Activated CD8-positive, alpha-beta T cell treated with anti-CD3 and anti-CD28 coated beads, Interleukin-2, amount 10 ng/mL, durations not matched to agents 7 days and 5 days (primary cell): ENCODE measurements around the gene PPAN. TPM values are rescaled to one million over a fixed set of nuclear protein-coding genes. Genes with fewer than 3 reads are reported as not detected.

Experiments
- ATAC-seq: fragments of 150-1000 bp; cut with Tn5 transposase; one replicate; pipeline ENCODE4 v1.10.0; 2021; ENCODE audit warnings: moderate library complexity
- CTCF ChIA-PET: fragments of 350-600 bp; sonication (Branson Sonifier 250); formaldehyde crosslinking; loops from one replicate; lab custom pipeline; 2021; ENCODE audit warnings: antibody characterized with exemption; lab: Charles Lee
- POLR2A ChIA-PET: fragments of 350-600 bp; sonication (Branson Sonifier 250); formaldehyde crosslinking; loops from one replicate; lab custom pipeline; 2021; ENCODE audit warnings: antibody characterized with exemption; lab: Charles Lee
- DNase-seq: peaks from one replicate; pipeline ENCODE4 v3.0.0-alpha.2; 2020
- H3K27ac Mint-ChIP-seq: one replicate; pipeline ENCODE4 v1.8.0; 2021; ENCODE audit warnings: mild to moderate bottlenecking, mixed read lengths
- H3K27me3 Mint-ChIP-seq: one replicate; pipeline ENCODE4 v1.8.0; 2021; ENCODE audit warnings: low read depth, mixed read lengths
- H3K36me3 Mint-ChIP-seq: one replicate; pipeline ENCODE4 v1.8.0; 2021; ENCODE audit warnings: low read depth, mixed read lengths
- H3K4me1 Mint-ChIP-seq: one replicate; pipeline ENCODE4 v1.8.0; 2021; ENCODE audit warnings: low read depth, mixed read lengths
- H3K4me3 Mint-ChIP-seq: one replicate; pipeline ENCODE4 v1.8.0; 2021; ENCODE audit warnings: mild to moderate bottlenecking, mixed read lengths
- H3K9me3 Mint-ChIP-seq: one replicate; pipeline ENCODE4 v1.8.0; 2022; ENCODE audit warnings: mixed read lengths; ENCODE audit not compliant: insufficient read depth
- total RNA-seq, 2 experiments: library from RNA; stranded (reverse); gene quantifications; one replicate each; pipeline ENCODE4 v1.2.3, GENCODE V29; 2021

Gene PPAN, protein sequence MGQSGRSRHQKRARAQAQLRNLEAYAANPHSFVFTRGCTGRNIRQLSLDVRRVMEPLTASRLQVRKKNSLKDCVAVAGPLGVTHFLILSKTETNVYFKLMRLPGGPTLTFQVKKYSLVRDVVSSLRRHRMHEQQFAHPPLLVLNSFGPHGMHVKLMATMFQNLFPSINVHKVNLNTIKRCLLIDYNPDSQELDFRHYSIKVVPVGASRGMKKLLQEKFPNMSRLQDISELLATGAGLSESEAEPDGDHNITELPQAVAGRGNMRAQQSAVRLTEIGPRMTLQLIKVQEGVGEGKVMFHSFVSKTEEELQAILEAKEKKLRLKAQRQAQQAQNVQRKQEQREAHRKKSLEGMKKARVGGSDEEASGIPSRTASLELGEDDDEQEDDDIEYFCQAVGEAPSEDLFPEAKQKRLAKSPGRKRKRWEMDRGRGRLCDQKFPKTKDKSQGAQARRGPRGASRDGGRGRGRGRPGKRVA
- 100 to 1,000 TPM; 107 to 121 TPM for total RNA-seq

DNA sequence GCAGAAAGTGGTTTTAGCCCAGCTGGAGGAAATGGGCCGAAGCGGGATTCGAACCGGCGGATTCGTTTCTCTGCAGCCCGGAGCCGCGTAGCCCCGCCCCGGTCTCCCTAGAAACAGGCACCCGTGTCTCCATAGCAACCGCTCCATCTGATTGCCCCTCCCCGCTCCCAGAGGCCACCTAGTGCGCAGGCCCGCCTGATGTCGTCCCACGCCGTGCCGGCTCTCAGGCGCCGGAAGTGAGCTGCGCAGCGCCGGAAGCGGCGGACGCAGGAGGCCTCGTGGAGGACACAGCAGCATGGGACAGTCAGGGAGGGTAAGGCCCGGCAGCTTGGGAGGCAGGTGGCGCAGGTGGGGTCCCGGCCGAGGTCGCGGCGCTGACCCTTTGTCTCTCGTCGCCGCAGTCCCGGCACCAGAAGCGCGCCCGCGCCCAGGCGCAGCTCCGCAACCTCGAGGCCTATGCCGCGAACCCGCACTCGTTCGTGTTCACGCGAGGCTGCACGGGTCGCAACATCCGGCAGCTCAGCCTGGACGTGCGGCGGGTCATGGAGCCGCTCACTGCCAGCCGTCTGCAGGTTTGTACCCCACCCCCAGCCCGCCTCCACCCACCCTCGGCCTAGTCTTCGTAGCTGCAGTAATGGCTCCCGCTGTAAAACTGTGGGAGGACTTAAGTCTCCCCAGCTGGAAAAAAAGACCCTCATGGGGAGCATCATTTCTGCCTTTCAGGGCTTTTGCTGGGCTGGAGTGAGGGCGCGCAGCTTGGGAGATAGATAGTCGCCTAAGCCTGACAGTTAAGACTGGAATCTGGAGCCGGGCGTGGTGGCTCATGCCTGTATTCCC, at the start of gene PPAN:
Gene PPAN, plus strand, starts transcription at position 263 of the 837 bp plus-strand sequence. Its CDS starts 33 bp downstream, at position 296.
- DNase-seq: peak; percentile 99
- H3K4me3 Mint-ChIP-seq: peak within 1 kb of the TSS; percentile 84
- H3K27ac Mint-ChIP-seq: peak within 1 kb of the TSS; percentile 96
- CTCF ChIA-PET: interaction anchor here (0.8 to 11.3 kb wide), 7 partner anchors 8 to 318 kb away, joined by 3 to 135 read pairs (median 4); partner anchors contain the start of gene EIF3G
- H3K27me3 Mint-ChIP-seq: no peaks in the 10 kb centered on the region
- H3K9me3 Mint-ChIP-seq: no peaks in the 10 kb centered on the region
- POLR2A ChIA-PET: interaction anchor here (0.5 to 9.4 kb wide), 5 partner anchors 9 to 88 kb away, joined by 3 to 92 read pairs (median 4); partner anchors contain the start of gene EIF3G
- peaks cover 42% of the 10 kb centered on the region for H3K36me3 Mint-ChIP-seq
- peak; percentile 77 for ATAC-seq
- H3K4me1 Mint-ChIP-seq: peaks cover 78% of the 10 kb centered on the region

DNA sequence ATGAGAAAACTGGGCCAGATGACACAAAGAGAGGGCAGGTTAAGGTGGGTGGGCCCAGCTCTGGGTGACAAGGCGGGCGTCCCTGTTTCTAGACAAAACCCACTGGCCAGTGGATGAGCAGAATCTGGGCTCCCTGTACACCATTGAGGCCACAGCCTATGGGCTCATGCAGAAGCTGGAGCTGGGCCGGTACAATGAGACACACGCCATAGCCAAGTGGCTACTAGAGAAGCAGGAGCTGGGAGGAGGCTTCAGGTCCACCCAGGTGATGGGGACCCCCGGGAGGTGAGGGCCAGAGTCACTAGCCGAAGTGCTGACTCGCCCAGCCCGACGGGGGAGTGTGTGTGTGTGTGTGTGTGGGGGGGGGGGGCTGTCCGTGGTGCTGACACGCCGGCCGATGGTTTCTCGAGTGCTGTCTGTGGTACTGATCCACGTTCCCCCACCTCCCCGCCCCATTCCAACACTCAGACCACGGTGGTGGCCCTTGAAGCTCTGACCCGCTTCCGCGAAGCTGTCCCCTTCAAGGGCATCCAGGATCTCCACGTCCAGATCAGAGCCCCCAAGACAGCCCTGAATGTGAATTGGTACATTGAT, 44.3 kb upstream of the PPAN start:
- DNase-seq: peak; percentile 28
- Mint-ChIP-seq H3K4me1 (no peaks in the 10 kb centered on the region), H3K27me3 (peaks cover 4% of the 10 kb centered on the region), H3K9me3 (no peaks in the 10 kb centered on the region), H3K4me3 (no peak overlapping the region), H3K36me3 (no peaks in the 10 kb centered on the region), H3K27ac (no peak overlapping the region)
- ChIA-PET CTCF (no interaction called here), POLR2A (no interaction called here)
- ATAC-seq: no peak

DNA sequence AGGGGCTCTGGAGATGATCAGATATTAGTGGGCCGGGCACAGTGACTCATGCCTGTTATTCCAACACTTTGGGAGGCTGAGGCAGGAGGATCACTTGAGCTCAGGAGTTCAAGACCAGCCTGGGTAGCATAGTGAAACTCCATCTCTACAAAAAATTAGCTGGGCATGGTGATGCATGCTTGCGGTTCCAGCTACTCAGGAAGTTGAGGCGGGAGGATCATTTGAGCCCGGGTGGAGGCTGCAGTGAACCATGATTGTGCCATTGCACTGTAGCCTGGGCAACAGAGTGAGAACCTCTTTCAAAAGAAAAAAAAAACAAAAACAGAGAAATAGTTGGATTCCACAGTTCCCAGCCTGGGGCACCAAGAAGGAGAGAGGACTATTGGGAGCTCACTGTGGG, 38.0 kb upstream of the PPAN start:
- ChIA-PET POLR2A (interaction anchor here (0.6 kb wide), 1 partner anchor 20 kb away, joined by 3 read pairs; no protein-coding TSS in a partner anchor), CTCF (no interaction called here)
- no peak overlapping the region for H3K4me3 Mint-ChIP-seq
- peak overlapping the region; percentile 35 for H3K27ac Mint-ChIP-seq
- no peak for DNase-seq
- peaks cover 13% of the 10 kb centered on the region for H3K4me1 Mint-ChIP-seq
- ATAC-seq: peak; percentile 33
- H3K27me3 Mint-ChIP-seq: peaks cover 2% of the 10 kb centered on the region
- H3K9me3 Mint-ChIP-seq: no peaks in the 10 kb centered on the region
- no peaks in the 10 kb centered on the region for H3K36me3 Mint-ChIP-seq

DNA sequence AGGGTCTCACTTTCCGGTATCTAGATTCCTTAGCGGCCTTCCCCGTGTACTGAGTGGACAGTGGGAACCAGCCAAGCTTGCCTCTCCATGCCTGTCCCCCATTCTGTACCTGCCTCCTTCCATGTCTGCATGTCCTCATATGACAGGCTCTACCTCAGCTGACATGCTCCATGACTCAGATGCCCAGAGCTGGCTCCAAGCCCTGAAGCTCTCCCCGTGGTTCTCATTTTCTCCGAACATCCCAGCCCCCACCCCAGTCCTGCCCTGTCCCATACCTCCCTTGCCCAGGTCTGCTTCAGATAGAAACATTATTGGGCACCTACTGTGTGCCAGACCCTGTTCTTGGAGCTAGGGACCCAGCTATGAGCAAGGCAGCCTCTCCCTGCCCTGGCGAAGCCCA, 37.1 kb upstream of the PPAN start:
- H3K4me1 Mint-ChIP-seq: peaks cover 13% of the 10 kb centered on the region
- H3K27ac Mint-ChIP-seq: no peak overlapping the region
- H3K4me3 Mint-ChIP-seq: no peak overlapping the region
- ChIA-PET POLR2A (no interaction called here), CTCF (no interaction called here)
- H3K36me3 Mint-ChIP-seq: no peaks in the 10 kb centered on the region
- no peaks in the 10 kb centered on the region for H3K27me3 Mint-ChIP-seq
- DNase-seq (no peak), ATAC-seq (no peak)
- no peaks in the 10 kb centered on the region for H3K9me3 Mint-ChIP-seq

DNA sequence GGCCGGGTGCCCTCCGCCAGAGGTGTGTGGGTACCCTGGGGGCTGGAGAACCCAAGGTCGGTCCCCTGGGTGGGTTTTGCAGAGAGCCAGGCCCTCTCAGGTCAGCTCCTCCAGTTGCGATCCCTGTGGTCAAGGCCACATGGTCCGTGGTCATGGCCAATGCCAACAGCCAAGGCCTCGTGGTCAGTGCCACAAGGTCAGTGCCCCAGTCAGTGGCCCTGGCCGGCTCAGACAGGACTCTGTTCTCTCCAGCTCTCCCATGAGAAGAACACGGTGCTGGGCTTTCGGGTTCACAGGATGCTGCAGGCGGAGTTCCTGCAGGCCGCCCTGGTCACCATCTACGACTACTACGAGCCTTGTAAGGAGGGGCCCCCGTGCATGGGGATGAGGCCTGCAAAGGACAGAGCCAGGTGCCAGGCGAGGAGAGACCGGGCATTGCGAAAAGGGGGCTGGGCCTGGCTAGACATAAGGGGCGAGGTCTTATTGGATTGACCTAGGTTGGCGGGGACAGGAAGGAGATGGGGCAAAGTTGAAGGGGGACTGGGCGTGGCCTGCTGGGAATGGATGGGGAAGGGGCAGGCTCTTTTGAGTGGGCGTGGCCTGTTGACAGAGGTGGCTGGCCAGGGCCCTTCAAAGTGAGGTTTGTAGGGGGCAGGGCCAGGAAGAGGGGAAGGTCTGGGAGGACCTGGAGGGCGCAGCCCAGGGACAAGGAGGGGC, 35.3 kb upstream of the PPAN start:
- no peak for ATAC-seq
- POLR2A ChIA-PET: no interaction called here
- CTCF ChIA-PET: no interaction called here

DNA sequence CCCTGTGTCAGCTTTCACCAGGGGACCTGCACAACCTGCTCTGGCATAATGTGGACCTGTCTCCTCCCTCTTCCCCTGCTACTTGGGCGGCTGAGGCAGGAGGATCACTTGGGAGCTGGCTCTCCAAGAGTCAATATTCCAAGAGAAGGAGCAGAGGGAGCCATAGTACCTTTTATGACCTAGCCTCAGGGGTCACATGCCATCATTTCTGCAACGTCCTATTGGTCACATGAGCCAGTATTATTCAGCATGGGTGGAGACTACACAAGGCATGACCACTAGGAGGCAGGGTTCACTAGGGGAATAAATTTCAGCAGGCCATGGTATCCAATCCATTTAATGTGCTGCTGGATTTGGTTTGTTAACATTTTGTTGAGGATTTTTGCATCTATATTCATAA, 32.0 kb upstream of the PPAN start:
- no peak overlapping the region for H3K27ac Mint-ChIP-seq
- H3K9me3 Mint-ChIP-seq: no peaks in the 10 kb centered on the region
- ChIA-PET POLR2A (no interaction called here), CTCF (interaction anchor here (0.9 kb wide), 1 partner anchor 9 kb away, joined by 4 read pairs; no protein-coding TSS in a partner anchor)
- peaks cover 12% of the 10 kb centered on the region for H3K27me3 Mint-ChIP-seq
- H3K36me3 Mint-ChIP-seq: no peaks in the 10 kb centered on the region
- ATAC-seq (peak; percentile 85), DNase-seq (peak; percentile 66)
- H3K4me3 Mint-ChIP-seq: no peak overlapping the region
- H3K4me1 Mint-ChIP-seq: peaks cover under 1% of the 10 kb centered on the region

More for the DNA sequence above, 35.3 kb upstream of the PPAN start:
- no peak overlapping the region for H3K4me3 Mint-ChIP-seq
- no peak overlapping the region for H3K27ac Mint-ChIP-seq
- H3K36me3 Mint-ChIP-seq: no peaks in the 10 kb centered on the region
- H3K27me3 Mint-ChIP-seq: no peaks in the 10 kb centered on the region
- H3K4me1 Mint-ChIP-seq: peaks cover 13% of the 10 kb centered on the region
- no peaks in the 10 kb centered on the region for H3K9me3 Mint-ChIP-seq
- DNase-seq: no peak

DNA sequence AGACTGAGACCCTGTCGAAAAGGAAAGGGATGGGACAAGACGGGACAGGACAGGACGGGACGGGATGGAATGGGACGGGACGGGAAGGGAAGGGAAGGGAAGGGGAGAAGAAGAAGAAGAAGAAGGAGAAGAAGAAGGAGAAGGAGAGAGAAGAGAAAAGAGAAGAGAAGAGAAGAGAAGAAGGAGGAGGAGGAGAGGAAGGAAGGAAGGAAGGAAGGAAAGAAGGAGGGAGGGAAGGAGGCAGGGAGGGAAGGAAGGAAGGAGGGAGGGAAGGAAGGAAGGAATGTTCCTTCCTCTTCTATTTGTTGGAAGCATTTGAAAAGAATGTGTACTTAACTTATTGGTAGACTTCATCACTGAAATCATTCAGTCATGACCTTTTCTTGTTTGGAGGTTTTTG, 29.6 kb upstream of the PPAN start:
- H3K27ac Mint-ChIP-seq: no peak overlapping the region
- CTCF ChIA-PET: no interaction called here

DNA sequence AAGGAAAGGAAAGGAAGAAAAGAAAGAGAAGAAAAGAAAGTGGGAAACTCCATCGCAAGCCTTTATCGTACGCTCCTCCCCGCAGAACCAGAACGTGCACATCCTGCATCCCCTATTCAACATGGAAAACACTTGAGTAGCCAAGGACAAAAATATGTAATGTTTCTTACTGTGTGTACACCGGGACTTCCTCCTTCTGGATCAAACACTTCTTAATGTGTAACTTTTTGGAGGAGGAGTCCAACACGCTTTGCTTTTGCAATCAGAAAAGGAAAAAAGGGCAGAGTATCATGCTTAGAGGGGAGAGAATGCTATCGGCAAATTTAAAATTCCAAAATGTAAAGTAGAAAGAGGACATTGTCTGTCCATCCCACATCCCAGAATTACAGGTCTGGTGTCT, 27.8 kb upstream of the PPAN start:
- no peak for ATAC-seq
- POLR2A ChIA-PET: no interaction called here
- CTCF ChIA-PET: no interaction called here
- no peaks in the 10 kb centered on the region for H3K4me1 Mint-ChIP-seq
- no peak for DNase-seq
- no peak overlapping the region for H3K27ac Mint-ChIP-seq
- peaks cover 12% of the 10 kb centered on the region for H3K27me3 Mint-ChIP-seq
- H3K4me3 Mint-ChIP-seq: no peak overlapping the region
- no peaks in the 10 kb centered on the region for H3K9me3 Mint-ChIP-seq
- H3K36me3 Mint-ChIP-seq: no peaks in the 10 kb centered on the region

More for the DNA sequence above, 29.6 kb upstream of the PPAN start:
- ATAC-seq: no peak
- Mint-ChIP-seq H3K4me1 (no peaks in the 10 kb centered on the region), H3K27me3 (peaks cover 12% of the 10 kb centered on the region), H3K36me3 (no peaks in the 10 kb centered on the region), H3K9me3 (no peaks in the 10 kb centered on the region), H3K4me3 (no peak overlapping the region)
- no peak for DNase-seq
- POLR2A ChIA-PET: no interaction called here

DNA sequence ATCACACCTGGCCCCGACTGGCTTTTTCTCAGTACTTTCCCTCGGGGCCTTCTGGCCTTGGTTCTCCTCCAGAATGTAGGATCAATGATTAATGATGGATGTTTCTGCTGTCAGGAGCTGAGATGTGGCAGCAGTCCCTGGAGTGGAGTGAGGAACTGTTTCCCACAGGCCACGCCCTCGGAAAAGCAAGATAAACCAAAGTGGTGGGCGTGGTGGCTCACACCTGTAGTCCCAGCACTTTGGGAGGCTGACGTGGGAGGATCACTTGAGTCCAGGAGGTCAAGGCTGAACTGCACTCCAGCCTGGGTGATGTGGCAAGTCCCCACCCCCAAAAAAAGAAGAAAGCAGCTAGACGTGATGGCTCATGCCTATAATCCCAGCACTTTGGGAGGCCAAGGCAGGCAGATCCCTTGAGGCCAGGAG, 27.1 kb upstream of the PPAN start:
- no peaks in the 10 kb centered on the region for H3K4me1 Mint-ChIP-seq
- no peaks in the 10 kb centered on the region for H3K9me3 Mint-ChIP-seq
- H3K27me3 Mint-ChIP-seq: peaks cover 12% of the 10 kb centered on the region
- no peak overlapping the region for H3K4me3 Mint-ChIP-seq
- H3K36me3 Mint-ChIP-seq: no peaks in the 10 kb centered on the region
- ATAC-seq (no peak), DNase-seq (no peak)
- POLR2A ChIA-PET: no interaction called here
- H3K27ac Mint-ChIP-seq: no peak overlapping the region
- CTCF ChIA-PET: no interaction called here

DNA sequence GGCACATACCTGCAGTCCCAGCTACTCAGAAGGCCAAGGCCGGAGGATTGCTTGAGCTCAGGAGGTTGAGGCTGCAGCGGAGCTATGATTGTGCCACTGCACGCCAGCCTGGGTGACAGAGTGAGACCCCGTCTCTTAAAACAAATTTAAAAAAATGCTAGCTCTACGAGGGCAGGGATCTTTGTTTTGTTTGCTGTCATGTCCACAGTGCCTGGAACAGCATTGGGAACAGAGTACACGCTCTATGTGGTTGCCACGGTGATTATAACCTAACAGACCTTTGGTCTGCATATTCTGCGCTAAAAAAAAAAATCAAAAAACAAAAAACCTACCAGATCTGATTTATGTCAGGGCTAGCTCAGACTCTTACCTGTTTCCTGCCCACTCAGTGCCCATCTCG, 22.3 kb upstream of the PPAN start:
- DNase-seq: no peak
- no peak overlapping the region for H3K4me3 Mint-ChIP-seq

DNA sequence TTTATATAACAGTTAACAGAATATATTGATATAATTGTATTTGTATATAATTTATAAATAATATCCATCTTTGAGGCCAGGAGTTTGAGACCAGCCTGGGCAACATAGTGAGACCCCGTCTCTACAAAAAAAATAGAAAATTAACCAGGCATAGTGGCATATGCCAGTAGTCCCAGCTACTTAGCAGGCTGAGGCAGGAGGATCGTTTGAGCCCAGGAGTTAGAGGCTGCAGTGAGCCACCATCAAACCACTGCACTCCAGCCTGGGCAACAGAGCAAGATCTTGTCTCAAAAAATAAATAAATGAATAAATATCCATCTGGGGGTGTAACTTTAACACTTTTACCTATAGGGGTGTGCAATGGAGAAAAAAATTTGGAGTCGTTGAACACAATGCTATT, 21.4 kb upstream of the PPAN start:
- no peaks in the 10 kb centered on the region for H3K27me3 Mint-ChIP-seq
- ChIA-PET POLR2A (interaction anchor here (0.8 to 1.4 kb wide), 2 partner anchors 12 to 167 kb away, joined by 3 read pairs; partner anchors contain the start of gene MRPL4), CTCF (no interaction called here)
- DNase-seq (no peak), ATAC-seq (no peak)
- H3K36me3 Mint-ChIP-seq: peaks cover 21% of the 10 kb centered on the region
- peaks cover 19% of the 10 kb centered on the region for H3K4me1 Mint-ChIP-seq
- H3K9me3 Mint-ChIP-seq: no peaks in the 10 kb centered on the region
- peak overlapping the region; percentile 81 for H3K4me3 Mint-ChIP-seq
- H3K27ac Mint-ChIP-seq: no peak overlapping the region

More for the DNA sequence above, 22.3 kb upstream of the PPAN start:
- H3K27ac Mint-ChIP-seq: peak overlapping the region; percentile 8
- ChIA-PET CTCF (interaction anchor here (1.3 kb wide), 1 partner anchor 10 kb away, joined by 4 read pairs; no protein-coding TSS in a partner anchor), POLR2A (interaction anchor here (0.8 kb wide), 1 partner anchor 168 kb away, joined by 3 read pairs; the partner anchor contains the start of gene MRPL4)
- no peak for ATAC-seq
- H3K27me3 Mint-ChIP-seq: no peaks in the 10 kb centered on the region
- H3K36me3 Mint-ChIP-seq: peaks cover 12% of the 10 kb centered on the region
- peaks cover 14% of the 10 kb centered on the region for H3K4me1 Mint-ChIP-seq
- no peaks in the 10 kb centered on the region for H3K9me3 Mint-ChIP-seq
